Measurements from ENCODE around the gene GALNT2.

GRCh38 chr1:230071316-230071715 is 4.3 kb downstream of the GALNT2 start:
- no peak for TF ChIP-seq CTCF (IDR thresholded peaks at IDR 0.05)
- no peak for TF ChIP-seq RFX5 (IDR thresholded peaks at IDR 0.05; ENCODE audit: low read length)
- TF ChIP-seq REST (IDR thresholded peaks at IDR 0.05; ENCODE audit: low read depth, low read length): no peak
- no peak for TF ChIP-seq EP300 (IDR thresholded peaks at IDR 0.05; ENCODE audit: borderline replicate concordance in 1 of 2, low read depth in 1 of 2, low read length in 1 of 2)
- TF ChIP-seq YY1 (IDR thresholded peaks at IDR 0.05; ENCODE audit: low read depth): no peak
- no peak for TF ChIP-seq POLR2AphosphoS5 (IDR thresholded peaks at IDR 0.05; ENCODE audit: low read depth, low read length)
- no peak for TF ChIP-seq TAF1 (IDR thresholded peaks at IDR 0.05; ENCODE audit: borderline replicate concordance, low read depth, low read length)
- no peak for TF ChIP-seq ZBTB33 (IDR thresholded peaks at IDR 0.05; ENCODE audit: borderline replicate concordance, low read depth)
- TF ChIP-seq MXI1 (IDR thresholded peaks at IDR 0.05; ENCODE audit: low read depth, low read length): no peak
- no peak for TF ChIP-seq GABPA (IDR thresholded peaks at IDR 0.05; ENCODE audit: low read depth)
- no peak for TF ChIP-seq USF2 (IDR thresholded peaks at IDR 0.05; ENCODE audit: borderline replicate concordance, low read depth, low read length)
